Femur (tissue), 1 donor: ENCODE measurements around the gene BOK.
A peak's percentile ranks its signal among the peaks of the same experiment; 100 is the strongest.

ENCODE experiments used
- DNase-seq: peaks from one replicate; pipeline ENCODE4 v3.0.0-alpha.2; 2017

BOK gene

GRCh38 chr2:241606186-241606585 is 47.6 kb downstream of the BOK start:
- no peak for DNase-seq

GRCh38 chr2:241607162-241607885 is 48.8 kb downstream of the BOK start:
- DNase-seq = no peak

GRCh38 chr2:241608881-241609280 is 50.3 kb downstream of the BOK start:
- no peak for DNase-seq

GRCh38 chr2:241609859-241610793 is 51.6 kb downstream of the BOK start:
- peak; percentile 88 for DNase-seq

GRCh38 chr2:241611062-241611461 is 52.5 kb downstream of the BOK start:
- no peak for DNase-seq

- DNase-seq = no peak
Observed at GRCh38 chr2:241612156-241613016, 53.8 kb downstream of the BOK start.

GRCh38 chr2:241613017-241613780 is 54.7 kb downstream of the BOK start:
- DNase-seq = no peak

- DNase-seq = no peak
Observed at GRCh38 chr2:241615041-241615440, 56.5 kb downstream of the BOK start.

- no peak for DNase-seq
Observed at GRCh38 chr2:241615522-241616052, 57.0 kb downstream of the BOK start.

GRCh38 chr2:241616168-241617125 is 57.9 kb downstream of the BOK start:
- DNase-seq = no peak

GRCh38 chr2:241617431-241618154 is 59.0 kb downstream of the BOK start:
- no peak for DNase-seq

GRCh38 chr2:241618296-241618805 is 59.8 kb downstream of the BOK start:
- DNase-seq = no peak

- DNase-seq = no peak
Observed at GRCh38 chr2:241618829-241619228, 60.3 kb downstream of the BOK start.

- no peak for DNase-seq
Observed at GRCh38 chr2:241619597-241620418, 61.3 kb downstream of the BOK start.

GRCh38 chr2:241620419-241620769 is 61.8 kb downstream of the BOK start:
- no peak for DNase-seq
